ENCODE measurements around the gene TPP1. TPM values are rescaled to one million over a fixed set of nuclear protein-coding genes. Genes with fewer than 3 reads are reported as not detected.

Gene TPP1
- total and polyA plus RNA-seq, 4 donors: 57.6 to 169 (median 137) TPM

- Histone ChIP-seq H3K36me3 (ENCODE audit: control insufficient read depth in 4 of 4, insufficient read depth in 4 of 4, low read length in 4 of 4) (peaks cover 0 to 70% (median 40%) of the 10 kb centered on the region in 4 donors), H3K4me1 (ENCODE audit: control insufficient read depth in 5 of 5, insufficient read depth in 5 of 5, low read length in 5 of 5) (no peaks in the 10 kb centered on the region), H3K27me3 (ENCODE audit: control insufficient read depth in 3 of 3, insufficient read depth in 3 of 3, low read length in 2 of 3) (no peaks in the 10 kb centered on the region), H3K27ac (ENCODE audit: low read depth in 1 of 2, low read length in 1 of 2) (no peak overlapping the region), H3K9ac (ENCODE audit: insufficient read depth in 1 of 2, low read length in 2 of 2) (no peak overlapping the region), H3K9me3 (ENCODE audit: control insufficient read depth in 4 of 4, insufficient read depth in 3 of 4, low read length in 3 of 4) (peaks cover 0 to 2% (median 0%) of the 10 kb centered on the region in 4 donors), H3K4me3 (no peak overlapping the region)
- TF ChIP-seq, protein P1, sequence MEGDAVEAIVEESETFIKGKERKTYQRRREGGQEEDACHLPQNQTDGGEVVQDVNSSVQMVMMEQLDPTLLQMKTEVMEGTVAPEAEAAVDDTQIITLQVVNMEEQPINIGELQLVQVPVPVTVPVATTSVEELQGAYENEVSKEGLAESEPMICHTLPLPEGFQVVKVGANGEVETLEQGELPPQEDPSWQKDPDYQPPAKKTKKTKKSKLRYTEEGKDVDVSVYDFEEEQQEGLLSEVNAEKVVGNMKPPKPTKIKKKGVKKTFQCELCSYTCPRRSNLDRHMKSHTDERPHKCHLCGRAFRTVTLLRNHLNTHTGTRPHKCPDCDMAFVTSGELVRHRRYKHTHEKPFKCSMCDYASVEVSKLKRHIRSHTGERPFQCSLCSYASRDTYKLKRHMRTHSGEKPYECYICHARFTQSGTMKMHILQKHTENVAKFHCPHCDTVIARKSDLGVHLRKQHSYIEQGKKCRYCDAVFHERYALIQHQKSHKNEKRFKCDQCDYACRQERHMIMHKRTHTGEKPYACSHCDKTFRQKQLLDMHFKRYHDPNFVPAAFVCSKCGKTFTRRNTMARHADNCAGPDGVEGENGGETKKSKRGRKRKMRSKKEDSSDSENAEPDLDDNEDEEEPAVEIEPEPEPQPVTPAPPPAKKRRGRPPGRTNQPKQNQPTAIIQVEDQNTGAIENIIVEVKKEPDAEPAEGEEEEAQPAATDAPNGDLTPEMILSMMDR (IDR thresholded peaks at IDR 0.05; ENCODE audit: control extremely low read depth, extremely low read depth): no peak
- ATAC-seq (ENCODE audit: insufficient read depth, low FRiP score): no peak
- WGBS, 2 donors: 67 to 69% methylated on average over 2 of the region's 2 CpGs
- no peak for DNase-seq
These were observed 8.6 kb upstream of the TPP1 start for GRCh38 chr11:6627762-6628241.

GRCh38 chr11:6626971-6627761 lies 7.9 kb upstream of the TPP1 start:
- Histone ChIP-seq H3K4me1 (ENCODE audit: control insufficient read depth in 5 of 5, insufficient read depth in 5 of 5, low read length in 5 of 5) (no peaks in the 10 kb centered on the region), H3K9ac (ENCODE audit: insufficient read depth in 1 of 2, low read length in 2 of 2) (no peak overlapping the region), H3K27me3 (ENCODE audit: control insufficient read depth in 3 of 3, insufficient read depth in 3 of 3, low read length in 2 of 3) (no peaks in the 10 kb centered on the region), H3K9me3 (ENCODE audit: control insufficient read depth in 4 of 4, insufficient read depth in 3 of 4, low read length in 3 of 4) (peaks cover 0 to 2% (median 0%) of the 10 kb centered on the region in 4 donors), H3K27ac (ENCODE audit: low read depth in 1 of 2, low read length in 1 of 2) (no peak overlapping the region), H3K4me3 (no peak overlapping the region), H3K36me3 (ENCODE audit: control insufficient read depth in 4 of 4, insufficient read depth in 4 of 4, low read length in 4 of 4) (peaks cover 0 to 70% (median 38%) of the 10 kb centered on the region in 4 donors)
- ATAC-seq (ENCODE audit: insufficient read depth, low FRiP score): no peak
- TF ChIP-seq, protein P1 (IDR thresholded peaks at IDR 0.05; ENCODE audit: control extremely low read depth, extremely low read depth): no peak
- DNase-seq: no peak
- 89 to 92% methylated on average over 19 of the region's 19 CpGs for WGBS, 2 donors

- peaks cover 0 to 68% (median 38%) of the 10 kb centered on the region in 4 donors for H3K36me3 ChIP-seq (ENCODE audit: control insufficient read depth in 4 of 4, insufficient read depth in 4 of 4, low read length in 4 of 4)
- TF ChIP-seq, protein P1 (IDR thresholded peaks at IDR 0.05; ENCODE audit: control extremely low read depth, extremely low read depth): no peak
- no peaks in the 10 kb centered on the region for H3K9me3 ChIP-seq (ENCODE audit: control insufficient read depth in 4 of 4, insufficient read depth in 3 of 4, low read length in 3 of 4)
- DNase-seq (no peak), ATAC-seq (ENCODE audit: insufficient read depth, low FRiP score) (no peak)
- no peaks in the 10 kb centered on the region for H3K27me3 ChIP-seq (ENCODE audit: control insufficient read depth in 3 of 3, insufficient read depth in 3 of 3, low read length in 2 of 3)
- H3K4me3 ChIP-seq: no peak overlapping the region
- no peaks in the 10 kb centered on the region for H3K4me1 ChIP-seq (ENCODE audit: control insufficient read depth in 5 of 5, insufficient read depth in 5 of 5, low read length in 5 of 5)
- no peak overlapping the region for H3K27ac ChIP-seq (ENCODE audit: low read depth in 1 of 2, low read length in 1 of 2)
- 88% methylated on average over 17 of the region's 17 CpGs for WGBS, 2 donors
- no peak overlapping the region for H3K9ac ChIP-seq (ENCODE audit: insufficient read depth in 1 of 2, low read length in 2 of 2)
These were observed 6.7 kb upstream of the TPP1 start for GRCh38 chr11:6625832-6626420.

All from lung (tissue), 12 donors.